Measurements from ENCODE around the gene MMRN2. TPM values are rescaled to one million over a fixed set of nuclear protein-coding genes. Genes with fewer than 3 reads are reported as not detected.
"Not testable (repeated sequence)": the region's sequence is repeated elsewhere in the genome, so short reads cannot be mapped to it uniquely, and the experiment has no call there.

MMRN2 gene
- total RNA-seq, 1 experiment from 2014 or later: 1.4 TPM

- POLR2A ChIA-PET: interaction anchor here (0.6 to 1.4 kb wide), 2 partner anchors 13 to 194 kb away, joined by 3 to 4 read pairs; no protein-coding TSS in a partner anchor
- no peak for TF ChIP-seq CTCF (IDR thresholded peaks at IDR 0.05; ENCODE audit: unreplicated experiment)
- intact Hi-C loops (cut with micrococcal nuclease): no loop called here
Measured at GRCh38 chr10:86992456-86992855, 35.0 kb upstream of the MMRN2 start.

GRCh38 chr10:86991362-86991761 lies 33.9 kb upstream of the MMRN2 start:
- POLR2A ChIA-PET: interaction anchor here (0.6 to 1.4 kb wide), 3 partner anchors 9 to 216 kb away, joined by 4 to 6 read pairs (median 4); no protein-coding TSS in a partner anchor
- H3K9me3 Mint-ChIP-seq (ENCODE audit: unreplicated experiment); BruUV-seq (replicated peaks); H3K4me3 Mint-ChIP-seq (ENCODE audit: unreplicated experiment); H3K27me3 Mint-ChIP-seq (ENCODE audit: insufficient read depth, unreplicated experiment); DNase-seq (ENCODE audit: unreplicated experiment); intact Hi-C loops (cut with micrococcal nuclease); H3K27ac Mint-ChIP-seq (ENCODE audit: low read depth, unreplicated experiment); H3K4me1 Mint-ChIP-seq (ENCODE audit: insufficient read depth, unreplicated experiment); H3K36me3 Mint-ChIP-seq (ENCODE audit: insufficient read depth, unreplicated experiment): not testable (repeated sequence)
- CTCF ChIA-PET: interaction anchor here (0.7 to 1.0 kb wide), 2 partner anchors 25 to 43 kb away, joined by 3 read pairs; no protein-coding TSS in a partner anchor

More at GRCh38 chr10:86992456-86992855, 35.0 kb upstream of the MMRN2 start:
- no peak overlapping the region for H3K27ac Mint-ChIP-seq (ENCODE audit: low read depth, unreplicated experiment)
- no peaks in the 10 kb centered on the region for H3K4me1 Mint-ChIP-seq (ENCODE audit: insufficient read depth, unreplicated experiment)
- H3K27me3 Mint-ChIP-seq (ENCODE audit: insufficient read depth, unreplicated experiment): no peaks in the 10 kb centered on the region
- H3K36me3 Mint-ChIP-seq (ENCODE audit: insufficient read depth, unreplicated experiment): no peaks in the 10 kb centered on the region
- H3K4me3 Mint-ChIP-seq (ENCODE audit: unreplicated experiment): no peak overlapping the region
- no peaks in the 10 kb centered on the region for H3K9me3 Mint-ChIP-seq (ENCODE audit: unreplicated experiment)
- CTCF ChIA-PET: no interaction called here
- DNase-seq (ENCODE audit: unreplicated experiment): no peak
- no TSS peak for BruUV-seq (replicated peaks)

GRCh38 chr10:86988520-86988919 lies 31.1 kb upstream of the MMRN2 start:
- no TSS peak for BruUV-seq (replicated peaks)
- POLR2A ChIA-PET: interaction anchor here (1.5 kb wide), 1 partner anchor 11 kb away, joined by 6 read pairs; no protein-coding TSS in a partner anchor
- intact Hi-C loops (cut with micrococcal nuclease): no loop called here
- Mint-ChIP-seq H3K27me3 (ENCODE audit: insufficient read depth, unreplicated experiment) (no peaks in the 10 kb centered on the region), H3K9me3 (ENCODE audit: unreplicated experiment) (no peaks in the 10 kb centered on the region), H3K4me1 (ENCODE audit: insufficient read depth, unreplicated experiment) (no peaks in the 10 kb centered on the region), H3K27ac (ENCODE audit: low read depth, unreplicated experiment) (no peak overlapping the region), H3K36me3 (ENCODE audit: insufficient read depth, unreplicated experiment) (no peaks in the 10 kb centered on the region), H3K4me3 (ENCODE audit: unreplicated experiment) (no peak overlapping the region)
- TF ChIP-seq CTCF (IDR thresholded peaks at IDR 0.05; ENCODE audit: unreplicated experiment): no peak
- DNase-seq (ENCODE audit: unreplicated experiment): no peak
- CTCF ChIA-PET: no interaction called here

- H3K4me3 Mint-ChIP-seq (ENCODE audit: unreplicated experiment); H3K9me3 Mint-ChIP-seq (ENCODE audit: unreplicated experiment); H3K27me3 Mint-ChIP-seq (ENCODE audit: insufficient read depth, unreplicated experiment); DNase-seq (ENCODE audit: unreplicated experiment); H3K36me3 Mint-ChIP-seq (ENCODE audit: insufficient read depth, unreplicated experiment); H3K4me1 Mint-ChIP-seq (ENCODE audit: insufficient read depth, unreplicated experiment); BruUV-seq (replicated peaks); CTCF ChIA-PET; intact Hi-C loops (cut with micrococcal nuclease); H3K27ac Mint-ChIP-seq (ENCODE audit: low read depth, unreplicated experiment): not testable (repeated sequence)
- POLR2A ChIA-PET: interaction anchor here (0.6 kb wide), 1 partner anchor 103 kb away, joined by 3 read pairs; no protein-coding TSS in a partner anchor
Measured at GRCh38 chr10:86984498-86984897, 27.1 kb upstream of the MMRN2 start.

- H3K9me3 Mint-ChIP-seq (ENCODE audit: unreplicated experiment): no peaks in the 10 kb centered on the region
- TF ChIP-seq CTCF (IDR thresholded peaks at IDR 0.05; ENCODE audit: unreplicated experiment): no peak
- CTCF ChIA-PET: no interaction called here
- no peak overlapping the region for H3K27ac Mint-ChIP-seq (ENCODE audit: low read depth, unreplicated experiment)
- H3K4me3 Mint-ChIP-seq (ENCODE audit: unreplicated experiment): no peak overlapping the region
- BruUV-seq (replicated peaks): no TSS peak
- no peaks in the 10 kb centered on the region for H3K36me3 Mint-ChIP-seq (ENCODE audit: insufficient read depth, unreplicated experiment)
- POLR2A ChIA-PET: interaction anchor here (1.8 kb wide), 1 partner anchor 13 kb away, joined by 7 read pairs; the partner anchor contains the start of gene ADIRF
- no peak for DNase-seq (ENCODE audit: unreplicated experiment)
- no peaks in the 10 kb centered on the region for H3K27me3 Mint-ChIP-seq (ENCODE audit: insufficient read depth, unreplicated experiment)
- peaks cover 13% of the 10 kb centered on the region for H3K4me1 Mint-ChIP-seq (ENCODE audit: insufficient read depth, unreplicated experiment)
- intact Hi-C loops (cut with micrococcal nuclease): no loop called here
Measured at GRCh38 chr10:86981716-86982115, 24.3 kb upstream of the MMRN2 start.

GRCh38 chr10:86981020-86981419 lies 23.6 kb upstream of the MMRN2 start:
- H3K27me3 Mint-ChIP-seq (ENCODE audit: insufficient read depth, unreplicated experiment); CTCF ChIA-PET; intact Hi-C loops (cut with micrococcal nuclease); H3K27ac Mint-ChIP-seq (ENCODE audit: low read depth, unreplicated experiment); DNase-seq (ENCODE audit: unreplicated experiment); H3K36me3 Mint-ChIP-seq (ENCODE audit: insufficient read depth, unreplicated experiment); BruUV-seq (replicated peaks); H3K4me3 Mint-ChIP-seq (ENCODE audit: unreplicated experiment); H3K9me3 Mint-ChIP-seq (ENCODE audit: unreplicated experiment): not testable (repeated sequence)
- peaks cover 13% of the 10 kb centered on the region for H3K4me1 Mint-ChIP-seq (ENCODE audit: insufficient read depth, unreplicated experiment)
- POLR2A ChIA-PET: interaction anchor here (1.8 kb wide), 1 partner anchor 12 kb away, joined by 7 read pairs; the partner anchor contains the start of gene ADIRF

All from MCF 10A (cell line).